ENCODE measurements around the gene ATXN7L2. TPM values are rescaled to one million over a fixed set of nuclear protein-coding genes. Genes with fewer than 3 reads are reported as not detected.

ATXN7L2 gene
- total RNA-seq (5.1 and 6.6 TPM in 2 replicates), polyA plus RNA-seq (5.3 and 9.3 TPM in 2 replicates)

- no peaks in the 10 kb centered on the region for H3K36me3 ChIP-seq (replicated peaks; ENCODE audit: insufficient read depth, low read depth)
- no peaks in the 10 kb centered on the region for H3K9me2 ChIP-seq (replicated peaks; ENCODE audit: insufficient read depth)
- TF ChIP-seq EZH2phosphoT487 (IDR thresholded peaks at IDR 0.05; ENCODE audit: low read depth, severe bottlenecking, unreplicated experiment) (no peak), EZH2 (IDR thresholded peaks at IDR 0.05; ENCODE audit: borderline replicate concordance) (no peak), CTCF (IDR thresholded peaks at IDR 0.05; ENCODE audit: poor library complexity) (no peak)
- peak within 1 kb of the TSS; percentile 99 for H3K27ac ChIP-seq
- H3K9me3 ChIP-seq (ENCODE audit: low read depth): no peaks in the 10 kb centered on the region
- H3K4me3 ChIP-seq: peak within 1 kb of the TSS; percentile 96
- no peaks in the 10 kb centered on the region for H4K20me1 ChIP-seq (ENCODE audit: insufficient read depth, poor library complexity, severe bottlenecking)
- peak within 1 kb of the TSS; percentile 99 for H2AFZ ChIP-seq
- 1% methylated on average over 9 of the region's 73 CpGs for WGBS (ENCODE audit: low lambda C conversion rate, missing lambda C conversion rate)
- H3K4me2 ChIP-seq: peak within 1 kb of the TSS; percentile 99
- H3K79me2 ChIP-seq: peaks cover 10% of the 10 kb centered on the region
- H3K27me3 ChIP-seq: peaks cover 16% of the 10 kb centered on the region
- DNase-seq (ENCODE audit: low spot score): peak; percentile 97
- H3K4me1 ChIP-seq (ENCODE audit: insufficient read depth): peaks cover 15% of the 10 kb centered on the region
Observed at GRCh38 chr1:109483672-109484518, at the start of gene ATXN7L2. ATXN7L2 (plus strand) TSS chr1:109483905; CDS start chr1:109483954, 49 bp downstream.

GRCh38 chr1:109434484-109434883, 49.2 kb upstream of the ATXN7L2 start:
- Histone ChIP-seq H4K20me1 (ENCODE audit: insufficient read depth, poor library complexity, severe bottlenecking) (no peaks in the 10 kb centered on the region), H3K9me3 (ENCODE audit: low read depth) (no peaks in the 10 kb centered on the region), H3K4me2 (no peak overlapping the region), H3K27me3 (no peaks in the 10 kb centered on the region), H3K36me3 (replicated peaks; ENCODE audit: insufficient read depth, low read depth) (no peaks in the 10 kb centered on the region), H3K4me1 (ENCODE audit: insufficient read depth) (no peaks in the 10 kb centered on the region), H2AFZ (no peak overlapping the region), H3K4me3 (no peak overlapping the region), H3K9me2 (replicated peaks; ENCODE audit: insufficient read depth) (no peaks in the 10 kb centered on the region), H3K27ac (no peak overlapping the region), H3K79me2 (no peaks in the 10 kb centered on the region)
- 64% methylated on average over 1 of the region's 1 CpG for WGBS (ENCODE audit: low lambda C conversion rate, missing lambda C conversion rate)
- TF ChIP-seq EZH2 (IDR thresholded peaks at IDR 0.05; ENCODE audit: borderline replicate concordance) (no peak), EZH2phosphoT487 (IDR thresholded peaks at IDR 0.05; ENCODE audit: low read depth, severe bottlenecking, unreplicated experiment) (no peak), CTCF (IDR thresholded peaks at IDR 0.05; ENCODE audit: poor library complexity) (no peak)
- DNase-seq (ENCODE audit: low spot score): no peak

- Histone ChIP-seq H3K27me3 (peaks cover 9% of the 10 kb centered on the region), H3K4me3 (no peak overlapping the region), H3K36me3 (replicated peaks; ENCODE audit: insufficient read depth, low read depth) (no peaks in the 10 kb centered on the region), H3K27ac (no peak overlapping the region), H3K9me3 (ENCODE audit: low read depth) (no peaks in the 10 kb centered on the region), H3K9me2 (replicated peaks; ENCODE audit: insufficient read depth) (no peaks in the 10 kb centered on the region), H2AFZ (no peak overlapping the region), H3K4me1 (ENCODE audit: insufficient read depth) (no peaks in the 10 kb centered on the region), H4K20me1 (ENCODE audit: insufficient read depth, poor library complexity, severe bottlenecking) (no peaks in the 10 kb centered on the region), H3K4me2 (no peak overlapping the region), H3K79me2 (no peaks in the 10 kb centered on the region)
- TF ChIP-seq EZH2 (IDR thresholded peaks at IDR 0.05; ENCODE audit: borderline replicate concordance) (no peak), CTCF (IDR thresholded peaks at IDR 0.05; ENCODE audit: poor library complexity) (no peak), EZH2phosphoT487 (IDR thresholded peaks at IDR 0.05; ENCODE audit: low read depth, severe bottlenecking, unreplicated experiment) (no peak)
- WGBS (ENCODE audit: low lambda C conversion rate, missing lambda C conversion rate): 80% methylated on average over 3 of the region's 3 CpGs
- peak; percentile 34 for DNase-seq (ENCODE audit: low spot score)
Observed at GRCh38 chr1:109438798-109439297, 44.9 kb upstream of the ATXN7L2 start.

Data from hepatocyte (in vitro differentiated cells).